ENCODE measurements around the gene MPO.

MPO gene

DNA sequence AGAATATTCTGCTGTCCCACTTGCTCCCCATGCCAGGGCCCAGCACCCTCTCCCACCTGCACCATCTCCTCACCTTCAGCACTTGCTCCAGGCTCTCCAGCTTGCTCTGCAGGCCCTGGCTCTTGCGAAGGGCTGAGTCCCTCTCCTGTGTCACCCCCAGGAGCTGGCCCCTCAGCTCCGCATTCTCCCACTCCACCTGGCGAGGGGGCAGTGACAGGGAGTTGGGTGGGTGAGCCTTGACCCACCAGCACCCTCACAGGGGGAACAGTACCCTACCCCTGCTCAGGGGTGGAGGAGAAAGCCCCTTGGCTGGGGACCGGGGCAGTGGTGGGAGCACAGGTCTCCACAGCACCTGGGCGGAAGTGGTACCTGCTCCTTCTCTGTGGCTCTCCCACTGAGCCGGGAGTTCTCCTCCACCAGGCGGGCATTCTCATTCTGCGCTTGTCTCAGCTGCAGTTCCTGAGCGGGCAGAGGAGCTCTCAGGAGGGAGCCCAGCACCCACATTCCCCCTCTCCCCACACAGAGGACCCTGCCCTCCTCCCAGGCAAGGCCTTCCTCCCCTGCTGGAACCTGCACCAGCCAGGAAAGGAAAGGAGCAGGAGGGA, 41.9 kb upstream of the MPO start:
- DNase-seq (ENCODE audit: low read depth): no peak
- TF ChIP-seq CTCF (IDR thresholded peaks at IDR 0.05; ENCODE audit: control insufficient read depth, insufficient read depth, low read depth, low read length, missing control alignments): no peak

DNA sequence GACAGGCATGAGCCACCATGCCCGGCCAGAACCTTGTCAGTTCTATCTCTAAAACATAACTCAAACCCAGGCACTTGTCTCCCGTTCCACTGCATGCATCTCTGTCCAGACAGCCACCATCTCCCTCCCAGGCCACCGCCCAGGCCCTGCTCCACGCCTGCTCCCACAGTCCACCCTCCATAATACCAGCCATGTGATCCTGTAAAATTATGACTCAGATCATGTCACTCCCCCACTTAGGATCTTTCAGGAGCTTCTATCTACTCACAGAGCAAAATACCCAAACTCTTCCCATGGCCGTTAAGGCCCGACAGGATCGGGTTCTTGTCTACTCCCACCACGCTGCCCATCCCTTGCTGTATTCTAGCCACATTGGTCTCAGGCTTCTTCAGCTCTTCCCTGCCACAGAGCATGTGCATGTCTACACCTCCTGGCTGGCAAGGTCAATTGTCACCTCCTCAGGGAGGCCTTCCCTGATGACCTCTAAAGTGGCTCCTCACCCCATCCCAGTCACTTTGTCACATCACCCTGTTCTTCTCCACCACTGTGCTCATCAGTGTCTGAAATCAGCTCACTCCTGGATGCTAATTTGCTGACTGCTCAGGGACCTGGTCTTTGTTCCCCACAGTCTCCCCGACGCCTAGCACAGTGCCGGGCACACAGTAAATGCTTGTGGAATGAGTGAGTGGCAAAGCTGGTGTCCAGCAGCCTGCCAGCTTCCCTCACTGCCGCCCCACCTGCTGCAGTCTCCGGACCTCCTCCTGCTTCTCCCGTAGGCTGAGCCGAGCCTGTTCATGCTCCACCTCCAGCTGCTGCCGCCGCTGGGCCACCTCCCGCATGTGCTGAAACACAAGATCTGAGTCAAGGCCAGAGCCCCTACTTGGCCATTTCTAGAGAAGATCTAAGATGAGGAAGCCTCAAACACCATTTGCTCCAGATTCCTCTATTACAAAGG, 41.1 kb upstream of the MPO start:
- no peak for TF ChIP-seq CTCF (IDR thresholded peaks at IDR 0.05; ENCODE audit: control insufficient read depth, insufficient read depth, low read depth, low read length, missing control alignments)
- H3K4me3 ChIP-seq (ENCODE audit: control insufficient read depth, low read depth, low read length): no peak overlapping the region
- no peak for DNase-seq (ENCODE audit: low read depth)

More for the DNA sequence above, 41.9 kb upstream of the MPO start:
- H3K4me3 ChIP-seq (ENCODE audit: control insufficient read depth, low read depth, low read length): no peak overlapping the region

GRCh38 chr17:58320570-58321323, 40.0 kb upstream of the MPO start:
- no peak for TF ChIP-seq CTCF (IDR thresholded peaks at IDR 0.05; ENCODE audit: control insufficient read depth, insufficient read depth, low read depth, low read length, missing control alignments)
- no peak for DNase-seq (ENCODE audit: low read depth)
- H3K4me3 ChIP-seq (ENCODE audit: control insufficient read depth, low read depth, low read length): no peak overlapping the region

DNA sequence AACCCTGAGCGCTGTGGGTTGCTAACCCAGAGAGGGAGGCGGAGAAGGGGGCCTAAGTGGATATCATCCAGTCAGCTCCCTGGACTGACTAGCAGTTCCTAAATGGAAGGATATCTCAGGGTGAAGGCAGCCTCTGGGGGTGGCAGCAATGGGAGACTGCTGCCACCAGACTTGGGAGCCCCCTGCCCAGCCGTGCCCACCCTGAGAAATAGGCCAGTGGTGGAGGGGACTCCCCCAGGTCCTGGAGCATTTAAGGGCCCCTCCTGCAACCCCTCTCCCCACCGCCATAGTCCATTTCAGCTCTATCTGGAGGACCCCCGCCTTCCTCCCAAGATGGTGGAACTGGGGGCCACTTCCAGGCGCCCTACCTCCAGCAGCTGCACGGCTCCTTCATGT, 39.4 kb upstream of the MPO start:
- DNase-seq (ENCODE audit: low read depth): no peak
- H3K4me3 ChIP-seq (ENCODE audit: control insufficient read depth, low read depth, low read length): no peak overlapping the region
- no peak for TF ChIP-seq CTCF (IDR thresholded peaks at IDR 0.05; ENCODE audit: control insufficient read depth, insufficient read depth, low read depth, low read length, missing control alignments)

- no peak for TF ChIP-seq CTCF (IDR thresholded peaks at IDR 0.05; ENCODE audit: control insufficient read depth, insufficient read depth, low read depth, low read length, missing control alignments)
- no peak for DNase-seq (ENCODE audit: low read depth)
- no peak overlapping the region for H3K4me3 ChIP-seq (ENCODE audit: control insufficient read depth, low read depth, low read length)
Observed at GRCh38 chr17:58319173-58320162, 38.7 kb upstream of the MPO start.
